Transverse colon (tissue), 4 donors: ENCODE data around the gene ARHGEF1. TPM values are rescaled to one million over a fixed set of nuclear protein-coding genes. Genes with fewer than 3 reads are reported as not detected.

Source experiments
- DNase-seq: peaks from one replicate; pipeline ENCODE4 v3.0.0-alpha.2; 2019
- H3K27ac ChIP-seq, 4 donors: fragments of 200-600 bp; sonication (generic); 2 replicates each; pipeline ENCODE4 v1.5.1; 2016 to 2018; ENCODE audit warnings: inconsistent platforms in 4 of 4
- H3K27me3 ChIP-seq: fragments of 200-600 bp; sonication (generic); 2 replicates; pipeline ENCODE4 v1.5.1; 2017; ENCODE audit warnings: inconsistent platforms
- H3K36me3 ChIP-seq, 4 donors: fragments of 200-600 bp; sonication (generic); 2 replicates each; pipeline ENCODE4 v1.5.1; 2017 to 2019; ENCODE audit warnings: inconsistent platforms in 4 of 4
- H3K4me1 ChIP-seq, 4 donors: fragments of 200-600 bp; sonication (generic); 2 replicates each; pipeline ENCODE4 v1.5.1; 2017 to 2020; ENCODE audit warnings: inconsistent platforms in 4 of 4
- H3K4me3 ChIP-seq, 4 donors: fragments of 200-600 bp; sonication (generic); 1 replicate in 1 of 4; 2 replicates in 3 of 4; pipeline versions ENCODE4 v1.5.1 to v1.6.1; 2017 to 2019; ENCODE audit warnings: inconsistent platforms in 4 of 4
- H3K9me3 ChIP-seq, 2 donors: fragments of 200-600 bp; sonication (generic); 2 replicates each; pipeline ENCODE4 v1.5.1; 2017 to 2019; ENCODE audit warnings: inconsistent platforms in 2 of 2
- EP300 ChIP-seq: sonication (generic); formaldehyde crosslinking; IDR thresholded peaks from one replicate; pipeline ENCODE4 v1.6.1; 2017; ENCODE audit warnings: antibody characterized with exemption, low read depth
- POLR2A ChIP-seq: fragments of 450-650 bp; IDR thresholded peaks from one replicate; pipeline ENCODE4 v1.6.1; 2016; ENCODE audit warnings: antibody characterized with exemption, mild to moderate bottlenecking, moderate library complexity
- POLR2AphosphoS5 ChIP-seq, 3 donors: sonication (generic); formaldehyde crosslinking; IDR thresholded peaks; one replicate each; pipeline ENCODE4 v1.6.1; 2016; ENCODE audit warnings: antibody characterized with exemption in 3 of 3
- WGBS, 2 donors: methylation state at CpG; one replicate each; pipeline ENCODE4 v1.1.5; 2018; ENCODE audit warnings: low coverage in 1 of 2; 5-methylcytosine and 5-hydroxymethylcytosine counted together
- in situ Hi-C, 4 donors: fragments of 200-750 bp; cut with MboI; loops; one replicate each; pipeline versions ENCODE4 v1.15.0 to v1.15.1; 2017; ENCODE audit warnings: low sequenced_read_pairs in 3 of 4, low pct_ligation_motif_present in 1 of 4, low pct_unique_long_range_greater_than_20kb in 1 of 4
- intact Hi-C: fragments of 100-400 bp; cut with DNase I; formaldehyde crosslinking; loops from one replicate; pipeline ENCODE4 v1.15.1; 2023; ENCODE audit warnings: low total_unique reads
- total RNA-seq, 4 donors: library from RNA; depleted of rRNA; stranded (reverse); fragments of >200 nt; gene quantifications; one replicate each; pipeline ENCODE4 v1.1.0, GENCODE V29; 2016
- TF ChIP-seq, protein P1 (sequence below), 5 experiments: fragments of 200-600 bp in 3 of 5; fragments of 450-650 bp in 2 of 5; sonication (generic) in 3 of 5; IDR thresholded peaks; 1 replicate in 2 of 5; 2 replicates in 3 of 5; pipeline ENCODE4 v1.5.1; 2016 to 2017; ENCODE audit warnings: antibody characterized with exemption in 5 of 5, inconsistent platforms in 3 of 5, mild to moderate bottlenecking in 2 of 5, moderate library complexity in 1 of 5

The ARHGEF1 gene
- total RNA-seq, 4 donors from 2014 or later: 64.3 to 215 (median 113) TPM

DNA sequence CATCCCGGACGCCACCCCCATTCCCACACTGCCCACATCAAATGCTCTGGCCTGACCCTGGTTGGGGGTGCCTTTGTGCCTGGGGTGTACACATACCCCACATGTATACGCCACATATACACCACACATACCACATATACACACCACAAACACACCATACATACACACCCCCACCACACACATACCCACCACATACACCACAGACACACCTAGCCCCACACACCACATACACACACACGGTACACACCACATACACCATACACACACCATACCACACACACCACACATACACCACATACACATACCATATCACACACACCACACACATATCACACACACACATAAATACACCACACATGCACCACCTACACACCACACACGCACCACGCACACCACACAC is 35.1 kb downstream of the ARHGEF1 start:
- Histone ChIP-seq H3K27ac (no peak overlapping the region), H3K4me3 (no peak overlapping the region), H3K27me3 (peaks cover 71% of the 10 kb centered on the region), H3K4me1 (peaks cover 3 to 11% (median 7%) of the 10 kb centered on the region in 4 donors), H3K36me3 (no peaks in the 10 kb centered on the region), H3K9me3 (no peaks in the 10 kb centered on the region)
- in situ Hi-C loops (no loop called here), intact Hi-C loops (no loop called here)
- TF ChIP-seq, protein P1, sequence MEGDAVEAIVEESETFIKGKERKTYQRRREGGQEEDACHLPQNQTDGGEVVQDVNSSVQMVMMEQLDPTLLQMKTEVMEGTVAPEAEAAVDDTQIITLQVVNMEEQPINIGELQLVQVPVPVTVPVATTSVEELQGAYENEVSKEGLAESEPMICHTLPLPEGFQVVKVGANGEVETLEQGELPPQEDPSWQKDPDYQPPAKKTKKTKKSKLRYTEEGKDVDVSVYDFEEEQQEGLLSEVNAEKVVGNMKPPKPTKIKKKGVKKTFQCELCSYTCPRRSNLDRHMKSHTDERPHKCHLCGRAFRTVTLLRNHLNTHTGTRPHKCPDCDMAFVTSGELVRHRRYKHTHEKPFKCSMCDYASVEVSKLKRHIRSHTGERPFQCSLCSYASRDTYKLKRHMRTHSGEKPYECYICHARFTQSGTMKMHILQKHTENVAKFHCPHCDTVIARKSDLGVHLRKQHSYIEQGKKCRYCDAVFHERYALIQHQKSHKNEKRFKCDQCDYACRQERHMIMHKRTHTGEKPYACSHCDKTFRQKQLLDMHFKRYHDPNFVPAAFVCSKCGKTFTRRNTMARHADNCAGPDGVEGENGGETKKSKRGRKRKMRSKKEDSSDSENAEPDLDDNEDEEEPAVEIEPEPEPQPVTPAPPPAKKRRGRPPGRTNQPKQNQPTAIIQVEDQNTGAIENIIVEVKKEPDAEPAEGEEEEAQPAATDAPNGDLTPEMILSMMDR (IDR thresholded peaks at IDR 0.05): no peak
- TF ChIP-seq POLR2AphosphoS5 (IDR thresholded peaks at IDR 0.05) (no peak), EP300 (no peak), POLR2A (no peak)
- 86 to 92% methylated on average over 3 to 6 of the region's 6 CpGs for WGBS, 2 donors
- DNase-seq: no peak

DNA sequence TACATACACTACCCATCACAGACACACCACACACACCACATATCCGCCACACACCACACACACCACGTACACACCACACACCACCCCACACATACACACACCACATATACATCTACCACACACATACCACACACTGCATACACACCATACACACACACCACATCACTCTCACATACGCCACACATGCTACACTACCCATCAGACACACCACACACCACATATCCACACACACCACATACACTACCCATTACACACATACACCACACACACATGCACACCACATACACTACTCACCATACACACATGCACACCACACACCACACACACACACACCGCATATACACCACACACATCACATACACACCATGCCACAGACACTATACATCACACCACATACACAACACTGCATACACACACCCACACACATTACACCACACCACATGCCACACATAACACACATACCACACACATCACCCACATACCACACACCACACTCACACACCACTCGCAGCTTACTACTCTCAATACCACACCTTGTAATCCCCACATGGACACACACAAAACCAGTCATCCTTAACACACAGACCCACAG is 35.8 kb downstream of the ARHGEF1 start:
- peaks cover 3 to 7% (median 3%) of the 10 kb centered on the region in 4 donors for H3K4me1 ChIP-seq
- WGBS, 2 donors: 87 to 88% methylated on average over 5 of the region's 5 CpGs
- intact Hi-C loops: no loop called here

DNA sequence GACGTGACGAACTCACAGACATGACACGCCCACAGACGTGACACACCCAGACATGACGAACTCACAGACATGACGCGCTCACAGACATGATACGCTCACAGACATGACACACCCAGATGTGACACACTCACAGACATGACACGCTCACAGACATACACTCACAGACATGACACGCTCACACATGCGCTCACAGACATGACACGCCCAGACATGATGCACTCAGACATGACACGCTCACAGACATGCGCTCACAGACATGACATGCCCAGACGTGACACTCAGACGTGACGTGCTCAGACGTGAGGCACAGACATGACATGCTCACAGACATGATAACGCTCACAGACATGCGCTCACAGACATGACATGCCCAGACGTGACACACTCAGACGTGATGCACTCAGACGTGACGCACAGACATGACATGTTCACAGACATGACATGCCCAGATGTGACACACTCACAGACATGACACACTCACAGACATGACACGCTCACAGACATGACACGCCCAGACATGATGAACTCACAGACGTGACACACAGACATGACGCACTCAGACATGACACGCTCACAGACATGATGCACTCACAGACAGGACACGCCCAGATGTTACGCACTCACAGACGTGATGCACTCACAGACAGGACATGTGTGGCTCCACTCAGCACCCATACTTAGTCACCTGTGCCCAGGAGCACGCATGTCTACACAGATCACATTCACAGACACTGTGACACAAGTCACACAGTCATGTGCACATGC is 37.1 kb downstream of the ARHGEF1 start:
- Histone ChIP-seq H3K4me1 (peaks cover 2 to 6% (median 2%) of the 10 kb centered on the region in 4 donors), H3K36me3 (no peaks in the 10 kb centered on the region), H3K9me3 (no peaks in the 10 kb centered on the region), H3K4me3 (no peak overlapping the region), H3K27me3 (peaks cover 70% of the 10 kb centered on the region), H3K27ac (no peak overlapping the region)
- 75% methylated on average over 33 of the region's 33 CpGs; no CpG with 5 or more reads in 1 of the 2 donors for WGBS, 2 donors
- intact Hi-C loops: no loop called here
- TF ChIP-seq EP300: no peak
- no peak for TF ChIP-seq POLR2AphosphoS5 (IDR thresholded peaks at IDR 0.05)
- TF ChIP-seq, protein P1 (IDR thresholded peaks at IDR 0.05): no peak
- no peak for TF ChIP-seq POLR2A
- DNase-seq: no peak
- in situ Hi-C loops: no loop called here

More for the DNA sequence above, 35.8 kb downstream of the ARHGEF1 start:
- in situ Hi-C loops: no loop called here
- TF ChIP-seq POLR2AphosphoS5 (IDR thresholded peaks at IDR 0.05) (no peak), EP300 (no peak), POLR2A (no peak)
- TF ChIP-seq, protein P1 (IDR thresholded peaks at IDR 0.05): no peak
- no peak overlapping the region for H3K27ac ChIP-seq
- no peak for DNase-seq
- H3K4me3 ChIP-seq: no peak overlapping the region
- H3K9me3 ChIP-seq: no peaks in the 10 kb centered on the region
- peaks cover 67% of the 10 kb centered on the region for H3K27me3 ChIP-seq
- no peaks in the 10 kb centered on the region for H3K36me3 ChIP-seq

DNA sequence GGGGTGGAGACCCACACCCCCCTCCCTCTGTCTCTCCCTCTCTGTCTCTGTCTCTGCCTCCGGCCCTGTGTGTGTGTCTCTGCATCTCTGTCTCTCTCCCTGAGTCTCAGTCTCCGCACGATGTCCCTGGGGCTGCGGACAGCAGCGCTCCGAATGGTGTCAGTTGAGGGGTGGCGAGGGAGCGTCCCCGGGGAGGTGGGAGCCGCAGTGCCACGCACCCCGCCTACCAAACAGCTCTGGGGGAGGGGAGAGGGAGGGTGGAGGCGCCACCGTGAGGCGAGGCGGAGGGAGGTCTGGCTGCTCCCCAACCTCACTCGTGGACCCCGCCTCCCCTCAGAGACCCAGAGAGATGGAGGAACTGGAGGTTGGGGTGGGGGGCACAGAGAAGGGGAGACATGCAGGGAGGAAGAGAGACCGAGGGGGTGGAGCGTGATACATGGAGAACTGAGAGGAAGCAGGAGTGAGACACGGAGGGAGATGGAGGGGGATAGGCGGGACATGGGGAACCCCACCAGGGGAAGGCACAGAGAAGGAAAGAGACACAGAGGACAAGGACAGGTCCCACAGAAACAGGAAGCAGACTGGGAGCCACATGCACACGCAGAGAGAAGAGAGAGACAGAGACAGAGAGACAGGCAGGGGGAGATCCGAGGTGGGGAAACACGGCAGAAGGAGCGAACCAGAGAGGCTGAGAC is 38.0 kb downstream of the ARHGEF1 start:
- Histone ChIP-seq H3K27ac (no peak overlapping the region), H3K27me3 (peaks cover 70% of the 10 kb centered on the region), H3K9me3 (no peaks in the 10 kb centered on the region), H3K4me3 (no peak overlapping the region), H3K36me3 (no peaks in the 10 kb centered on the region), H3K4me1 (no peaks in the 10 kb centered on the region)
- DNase-seq: no peak
- TF ChIP-seq, protein P1 (IDR thresholded peaks at IDR 0.05): no peak
- no peak for TF ChIP-seq POLR2AphosphoS5 (IDR thresholded peaks at IDR 0.05)
- no peak for TF ChIP-seq POLR2A
- no peak for TF ChIP-seq EP300
- 9 to 12% methylated on average over 8 to 26 of the region's 26 CpGs for WGBS, 2 donors
- intact Hi-C loops (no loop called here), in situ Hi-C loops (no loop called here)
